ENCODE results near the gene RAP1A. TPM values are rescaled to one million over a fixed set of nuclear protein-coding genes. Genes with fewer than 3 reads are reported as not detected.

The RAP1A gene
- total RNA-seq, 1 experiment from 2014 or later = 19.0 TPM

DNA sequence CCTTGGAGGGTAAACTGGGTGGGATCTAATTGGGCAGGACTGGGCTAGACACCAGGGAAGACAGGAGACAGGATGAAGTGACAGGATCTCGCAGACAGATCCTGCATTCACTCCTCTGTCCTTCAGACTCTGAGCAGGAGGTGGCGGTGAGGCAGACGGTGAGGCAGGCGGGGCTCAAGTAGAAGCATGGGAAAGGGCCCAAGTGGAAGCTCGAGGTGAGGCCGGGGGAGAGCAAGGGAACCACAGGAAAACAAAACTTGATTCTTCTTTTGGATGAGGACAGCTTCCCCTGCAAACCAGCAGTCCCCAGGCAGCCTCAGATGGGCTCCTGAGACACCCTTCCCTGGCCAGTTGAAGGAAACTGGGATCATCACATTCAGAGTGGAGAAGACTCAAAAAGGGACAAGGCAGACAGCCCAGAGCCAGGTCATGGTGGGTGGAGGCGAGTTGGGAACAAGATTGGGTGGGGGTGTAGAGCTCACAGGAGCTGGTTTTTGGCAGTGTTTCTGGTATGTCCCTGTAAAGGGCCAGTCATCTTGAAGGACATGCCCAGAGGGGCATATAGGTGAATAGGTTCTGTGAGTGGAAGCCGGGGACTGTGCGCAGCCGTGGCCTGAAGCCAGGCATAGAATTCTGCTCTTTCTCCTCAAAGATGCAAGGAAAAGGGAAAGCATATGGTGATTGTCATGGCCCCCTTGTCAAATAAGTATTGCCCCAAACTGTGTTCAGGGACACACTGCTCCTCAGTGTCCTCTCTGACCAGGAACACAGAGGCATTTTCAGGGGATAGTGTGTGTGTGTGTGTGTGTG, 101.6 kb downstream of the RAP1A start:
- H2AFZ ChIP-seq (ENCODE audit: low read length) = no peak overlapping the region
- ATAC-seq = peak; percentile 39; the same call in 1 of the 2 replicates
- H3K27me3 ChIP-seq (ENCODE audit: low read length) = no peaks in the 10 kb centered on the region
- TF ChIP-seq EZH2 (IDR thresholded peaks at IDR 0.05; ENCODE audit: low read length, unreplicated experiment) (no peak), EZH2phosphoT487 (IDR thresholded peaks at IDR 0.05; ENCODE audit: borderline replicate concordance, low read length) (no peak)
- TF ChIP-seq, protein P1, sequence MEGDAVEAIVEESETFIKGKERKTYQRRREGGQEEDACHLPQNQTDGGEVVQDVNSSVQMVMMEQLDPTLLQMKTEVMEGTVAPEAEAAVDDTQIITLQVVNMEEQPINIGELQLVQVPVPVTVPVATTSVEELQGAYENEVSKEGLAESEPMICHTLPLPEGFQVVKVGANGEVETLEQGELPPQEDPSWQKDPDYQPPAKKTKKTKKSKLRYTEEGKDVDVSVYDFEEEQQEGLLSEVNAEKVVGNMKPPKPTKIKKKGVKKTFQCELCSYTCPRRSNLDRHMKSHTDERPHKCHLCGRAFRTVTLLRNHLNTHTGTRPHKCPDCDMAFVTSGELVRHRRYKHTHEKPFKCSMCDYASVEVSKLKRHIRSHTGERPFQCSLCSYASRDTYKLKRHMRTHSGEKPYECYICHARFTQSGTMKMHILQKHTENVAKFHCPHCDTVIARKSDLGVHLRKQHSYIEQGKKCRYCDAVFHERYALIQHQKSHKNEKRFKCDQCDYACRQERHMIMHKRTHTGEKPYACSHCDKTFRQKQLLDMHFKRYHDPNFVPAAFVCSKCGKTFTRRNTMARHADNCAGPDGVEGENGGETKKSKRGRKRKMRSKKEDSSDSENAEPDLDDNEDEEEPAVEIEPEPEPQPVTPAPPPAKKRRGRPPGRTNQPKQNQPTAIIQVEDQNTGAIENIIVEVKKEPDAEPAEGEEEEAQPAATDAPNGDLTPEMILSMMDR (conservative IDR thresholded peaks at IDR 0.05; ENCODE audit: low read depth, low read length) = no peak
- H3K79me2 ChIP-seq (ENCODE audit: low read length) = no peaks in the 10 kb centered on the region
- H4K20me1 ChIP-seq (ENCODE audit: low read length) = no peaks in the 10 kb centered on the region
- H3K36me3 ChIP-seq (ENCODE audit: low read depth, low read length) = no peaks in the 10 kb centered on the region
- H3F3A ChIP-seq (ENCODE audit: low read length, unreplicated experiment) = no peaks in the 10 kb centered on the region
- no peak overlapping the region for H3K4me3 ChIP-seq (ENCODE audit: low read length)
- no peaks in the 10 kb centered on the region for H3K9me3 ChIP-seq (ENCODE audit: low read length)
- H3K4me2 ChIP-seq (ENCODE audit: low read length) = 0 out of 2 replicates have a peak overlapping the region, but pooled peaks have one; percentile 22
- DNase-seq = peak; percentile 40
- POLR2A ChIA-PET (ENCODE audit: unreplicated experiment) = no interaction called here
- peaks cover 15% of the 10 kb centered on the region for H3K4me1 ChIP-seq (ENCODE audit: insufficient read depth, low read length)
- H3K9me2 ChIP-seq (replicated peaks; ENCODE audit: low read length) = no peaks in the 10 kb centered on the region
- no peak overlapping the region for H3K27ac ChIP-seq (ENCODE audit: low read length)
- CTCF ChIA-PET = no interaction called here
- intact Hi-C loops (cut with micrococcal nuclease) = no loop called here
- no TSS peak for BruUV-seq (replicated peaks)
- no peak overlapping the region for H3K9ac ChIP-seq (ENCODE audit: low read length)

DNA sequence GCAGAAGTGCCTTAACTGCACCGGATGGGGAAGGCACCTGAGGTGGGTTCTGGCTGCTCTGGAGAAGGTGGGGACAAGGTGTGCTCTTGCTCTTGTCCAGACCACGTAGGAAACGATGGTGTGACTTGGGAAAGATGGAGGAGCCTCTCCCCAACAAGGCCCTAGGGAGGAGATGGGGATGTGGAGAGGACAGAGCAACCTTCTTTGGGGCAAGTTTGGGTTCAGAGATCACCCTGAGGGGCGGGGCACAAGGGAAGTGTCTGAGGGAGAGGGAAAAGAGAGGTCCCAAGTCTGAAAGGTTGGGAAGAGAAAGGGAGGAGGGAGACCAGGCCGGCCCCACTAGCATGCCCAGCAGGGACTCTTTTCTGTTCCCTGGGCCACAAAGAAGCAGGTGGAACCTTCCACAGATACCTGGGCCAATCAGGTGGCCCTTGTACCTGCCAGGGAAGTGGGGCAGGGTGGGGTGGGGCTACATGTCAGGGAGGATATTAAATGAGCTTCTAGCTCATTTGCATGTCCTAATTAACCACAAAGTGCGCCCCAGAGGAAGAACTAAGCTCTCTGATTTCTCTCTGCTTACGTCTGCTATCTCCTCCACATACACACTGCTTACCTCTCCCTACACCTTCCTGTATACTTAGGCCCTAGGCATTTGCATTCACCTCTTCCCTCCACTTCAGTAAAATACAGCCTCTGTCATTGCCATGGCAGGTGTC, 103.7 kb downstream of the RAP1A start:
- Histone ChIP-seq H3K9me2 (replicated peaks; ENCODE audit: low read length) (no peaks in the 10 kb centered on the region), H3K4me2 (ENCODE audit: low read length) (no peak overlapping the region), H3K79me2 (ENCODE audit: low read length) (no peaks in the 10 kb centered on the region), H3K27me3 (ENCODE audit: low read length) (no peaks in the 10 kb centered on the region), H3K4me3 (ENCODE audit: low read length) (no peak overlapping the region), H3K4me1 (ENCODE audit: insufficient read depth, low read length) (peaks cover 15% of the 10 kb centered on the region), H3K9me3 (ENCODE audit: low read length) (no peaks in the 10 kb centered on the region), H2AFZ (ENCODE audit: low read length) (no peak overlapping the region), H3K36me3 (ENCODE audit: low read depth, low read length) (no peaks in the 10 kb centered on the region), H4K20me1 (ENCODE audit: low read length) (no peaks in the 10 kb centered on the region), H3K9ac (ENCODE audit: low read length) (no peak overlapping the region), H3F3A (ENCODE audit: low read length, unreplicated experiment) (no peaks in the 10 kb centered on the region), H3K27ac (ENCODE audit: low read length) (no peak overlapping the region)
- ChIA-PET CTCF (no interaction called here), POLR2A (ENCODE audit: unreplicated experiment) (no interaction called here)
- ATAC-seq = no peak
- intact Hi-C loops (cut with micrococcal nuclease) = no loop called here
- TF ChIP-seq EZH2 (IDR thresholded peaks at IDR 0.05; ENCODE audit: low read length, unreplicated experiment) (no peak), EZH2phosphoT487 (IDR thresholded peaks at IDR 0.05; ENCODE audit: borderline replicate concordance, low read length) (no peak)
- TF ChIP-seq, protein P1 (conservative IDR thresholded peaks at IDR 0.05; ENCODE audit: low read depth, low read length) = no peak
- BruUV-seq (replicated peaks) = no TSS peak
- no peak for DNase-seq

DNA sequence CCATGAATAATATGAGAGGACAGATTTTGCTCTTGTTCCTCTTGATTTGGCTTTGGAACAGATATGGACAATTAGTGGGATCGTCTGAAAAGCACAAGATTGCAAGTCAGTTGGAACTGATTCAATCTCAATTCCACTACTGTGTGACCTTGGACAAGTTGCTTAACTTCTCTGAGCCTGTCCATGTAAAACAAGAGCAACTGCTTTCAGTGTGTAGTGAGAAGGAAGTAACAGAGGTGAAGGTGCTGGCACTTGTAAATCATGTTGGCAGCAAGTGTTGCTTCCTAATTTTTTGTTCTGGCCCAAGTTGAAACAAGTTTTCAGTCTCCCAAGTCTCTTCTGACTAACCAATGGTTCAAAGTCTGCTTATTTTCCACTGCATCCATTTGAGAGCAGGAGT, 104.3 kb downstream of the RAP1A start:
- DNase-seq (no peak), ATAC-seq (no peak)
- intact Hi-C loops (cut with micrococcal nuclease) = no loop called here
- H4K20me1 ChIP-seq (ENCODE audit: low read length) = no peaks in the 10 kb centered on the region
- no peak overlapping the region for H3K27ac ChIP-seq (ENCODE audit: low read length)
- no peak overlapping the region for H3K4me3 ChIP-seq (ENCODE audit: low read length)
- TF ChIP-seq EZH2phosphoT487 (IDR thresholded peaks at IDR 0.05; ENCODE audit: borderline replicate concordance, low read length) = no peak
- TF ChIP-seq EZH2 (IDR thresholded peaks at IDR 0.05; ENCODE audit: low read length, unreplicated experiment) = no peak
- TF ChIP-seq, protein P1 (conservative IDR thresholded peaks at IDR 0.05; ENCODE audit: low read depth, low read length) = no peak
- H3K4me2 ChIP-seq (ENCODE audit: low read length) = no peak overlapping the region
- no TSS peak for BruUV-seq (replicated peaks)
- H3F3A ChIP-seq (ENCODE audit: low read length, unreplicated experiment) = no peaks in the 10 kb centered on the region
- ChIA-PET CTCF (no interaction called here), POLR2A (ENCODE audit: unreplicated experiment) (no interaction called here)
- no peak overlapping the region for H2AFZ ChIP-seq (ENCODE audit: low read length)
- H3K27me3 ChIP-seq (ENCODE audit: low read length) = no peaks in the 10 kb centered on the region
- H3K79me2 ChIP-seq (ENCODE audit: low read length) = no peaks in the 10 kb centered on the region
- H3K9me2 ChIP-seq (replicated peaks; ENCODE audit: low read length) = no peaks in the 10 kb centered on the region
- H3K36me3 ChIP-seq (ENCODE audit: low read depth, low read length) = no peaks in the 10 kb centered on the region
- no peak overlapping the region for H3K9ac ChIP-seq (ENCODE audit: low read length)
- no peaks in the 10 kb centered on the region for H3K9me3 ChIP-seq (ENCODE audit: low read length)
- H3K4me1 ChIP-seq (ENCODE audit: insufficient read depth, low read length) = peaks cover 15% of the 10 kb centered on the region

Measured in PC-3 (cell line).